Medulla oblongata (tissue), 1 donor: ENCODE measurements around the gene CDK18.

ENCODE experiments used
- DNase-seq: peaks from one replicate; pipeline ENCODE4 v3.0.0-alpha.2; 2015; ENCODE audit errors: extremely low spot score

CDK18 gene

DNA sequence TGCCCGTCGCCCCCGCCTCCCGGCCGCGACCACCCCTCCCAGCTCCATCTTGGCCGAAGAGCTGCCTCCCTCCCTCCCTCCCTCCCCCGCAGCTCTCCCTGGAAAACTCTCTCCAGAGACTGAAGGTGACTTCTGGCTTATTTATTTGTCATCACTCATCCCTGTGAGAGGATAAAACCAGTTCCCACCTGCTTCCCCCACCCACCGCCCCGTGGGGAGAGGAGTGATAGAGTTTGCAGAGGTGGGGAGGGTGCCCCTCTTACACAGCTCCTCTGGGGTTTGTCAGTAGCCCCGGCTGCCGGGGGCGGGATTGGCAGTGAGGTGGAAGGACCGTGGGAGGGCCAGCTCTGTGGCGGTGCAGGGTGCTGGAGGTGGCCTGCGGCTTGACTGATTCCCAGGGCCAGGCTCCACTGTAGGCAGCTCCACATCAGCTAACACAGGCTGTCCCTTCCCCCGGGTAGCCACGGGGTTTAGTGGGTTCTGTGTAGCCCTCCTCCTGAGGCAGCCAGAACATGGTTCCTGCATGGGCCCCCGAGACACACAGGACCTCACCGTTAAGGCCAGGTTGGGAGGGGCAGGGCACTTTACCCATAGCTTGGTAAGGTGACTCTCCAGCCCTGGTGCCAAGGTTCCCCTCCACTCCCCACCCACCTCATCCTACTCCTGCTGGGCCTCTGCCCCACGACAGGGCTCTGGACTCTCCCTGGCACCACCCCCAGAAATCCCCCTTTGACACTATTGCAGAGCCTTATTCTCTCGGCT is 65.1 kb downstream of the CDK18 start:
- DNase-seq: no peak

DNA sequence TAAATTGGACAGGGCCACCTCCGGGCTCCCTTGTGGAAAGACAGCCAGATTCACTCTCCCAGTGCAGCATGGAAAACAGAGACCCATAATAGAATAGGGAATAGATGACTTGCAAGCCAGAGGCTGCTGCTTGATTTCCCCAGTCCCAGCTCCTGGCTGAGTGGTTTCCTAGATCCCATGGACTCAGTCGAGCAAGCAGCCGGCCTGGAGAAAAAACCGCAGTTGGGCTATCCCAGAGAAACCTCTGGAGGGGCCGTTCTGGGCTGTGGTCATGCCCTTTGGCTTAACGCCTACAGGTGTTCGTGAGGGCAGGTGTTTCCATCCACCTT is 65.7 kb downstream of the CDK18 start:
- no peak for DNase-seq

DNA sequence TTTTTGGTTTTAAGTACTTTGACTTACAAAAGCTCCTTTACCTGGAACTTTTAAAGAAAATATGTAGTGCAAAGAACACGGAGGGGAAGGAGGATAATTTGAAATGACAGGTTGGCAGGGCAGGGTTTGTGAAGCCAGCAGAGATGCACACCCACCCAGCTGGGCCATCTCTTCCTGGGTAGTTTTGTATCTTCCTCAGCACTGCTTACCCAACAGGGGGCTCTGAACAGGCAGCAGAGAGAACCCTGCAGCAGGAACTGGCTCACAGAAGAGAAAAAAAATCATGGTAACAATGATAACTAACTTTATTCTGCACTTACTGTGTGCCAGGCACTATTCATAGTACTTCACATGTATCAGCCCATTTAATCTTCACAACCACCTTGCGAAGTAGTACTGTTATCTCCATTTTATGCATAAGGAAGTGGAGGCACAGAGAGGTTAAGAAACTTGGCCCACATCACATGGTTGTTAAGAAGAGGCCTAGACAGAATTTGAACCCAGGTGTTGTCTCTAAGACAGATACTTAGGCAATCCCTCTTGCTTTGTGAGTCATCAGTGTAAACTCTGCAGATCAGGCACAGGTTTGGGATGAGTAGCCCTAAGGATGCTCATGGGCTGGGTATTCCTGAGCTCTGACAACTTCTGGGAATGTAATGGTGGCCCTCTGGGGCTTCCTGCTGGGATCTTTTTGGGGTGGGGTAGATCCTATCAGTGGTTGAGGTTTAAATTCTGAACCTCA is 66.5 kb downstream of the CDK18 start:
- DNase-seq: no peak

DNA sequence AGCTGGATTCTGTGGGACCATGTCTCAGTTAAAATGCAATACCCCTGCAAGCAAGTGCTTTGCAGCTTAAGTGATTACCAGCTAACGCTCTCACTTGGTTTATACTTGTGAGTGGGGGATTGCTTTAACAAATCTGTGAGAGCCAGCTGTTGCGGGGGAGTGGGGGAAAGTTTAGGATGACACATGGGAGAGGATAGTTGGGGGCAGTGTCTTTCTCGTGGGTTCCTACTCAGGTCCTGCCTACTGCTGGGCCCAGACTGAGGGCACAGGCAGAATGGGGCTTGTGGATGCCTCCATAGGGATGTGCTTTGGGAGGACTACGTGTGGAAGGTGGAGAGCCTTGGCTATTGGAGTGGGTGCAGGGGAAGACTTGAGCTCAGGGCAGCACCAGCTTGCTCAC is 67.3 kb downstream of the CDK18 start:
- no peak for DNase-seq

DNA sequence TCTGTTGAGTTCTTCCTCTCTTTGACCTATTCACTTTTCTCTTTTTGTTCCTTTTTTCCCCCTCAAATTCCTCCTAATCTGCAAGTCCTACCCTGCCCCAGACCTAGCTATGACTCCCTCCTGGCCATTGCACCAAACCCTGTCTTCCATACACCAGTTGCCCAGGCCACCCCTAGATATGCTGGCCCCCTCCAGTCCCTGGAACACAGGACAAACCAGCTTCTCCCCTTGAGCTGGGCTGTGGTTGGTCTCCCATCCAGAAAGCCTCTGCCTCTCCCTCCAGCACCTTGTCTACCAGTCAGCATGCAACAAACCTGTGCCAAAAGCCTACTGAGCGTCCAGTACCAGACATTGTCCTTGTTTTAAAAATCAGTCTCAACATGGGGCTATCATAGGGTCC is 68.0 kb downstream of the CDK18 start:
- no peak for DNase-seq

DNA sequence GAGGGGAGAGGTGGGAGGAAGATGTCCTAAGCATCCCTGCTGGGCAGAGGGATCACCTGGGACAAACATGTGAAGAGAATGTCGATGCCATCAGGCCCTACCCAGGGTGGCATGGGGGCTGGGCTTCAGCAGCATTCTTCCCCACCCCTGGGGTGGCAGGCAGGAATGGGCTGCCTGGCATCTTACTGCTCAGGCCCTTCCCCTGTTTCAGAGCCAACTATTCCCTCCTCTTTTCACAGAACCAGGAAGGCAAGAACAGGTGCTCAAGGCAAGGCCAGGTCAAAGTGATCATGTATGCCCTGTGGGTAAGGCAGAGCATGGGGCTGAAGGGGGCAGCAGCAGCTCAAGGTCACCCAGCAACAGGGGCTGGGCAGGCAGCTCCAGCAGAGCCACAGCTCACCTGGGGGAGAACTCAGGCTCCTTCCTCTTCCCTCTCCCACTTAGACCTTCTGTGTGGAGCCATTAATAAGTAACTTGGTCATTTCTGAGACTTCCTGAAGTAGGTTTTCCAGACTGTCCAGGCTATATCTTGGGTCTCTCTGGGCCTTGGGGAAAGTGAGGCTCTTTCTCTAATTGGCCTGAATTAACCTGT is 70.9 kb downstream of the CDK18 start:
- no peak for DNase-seq

DNA sequence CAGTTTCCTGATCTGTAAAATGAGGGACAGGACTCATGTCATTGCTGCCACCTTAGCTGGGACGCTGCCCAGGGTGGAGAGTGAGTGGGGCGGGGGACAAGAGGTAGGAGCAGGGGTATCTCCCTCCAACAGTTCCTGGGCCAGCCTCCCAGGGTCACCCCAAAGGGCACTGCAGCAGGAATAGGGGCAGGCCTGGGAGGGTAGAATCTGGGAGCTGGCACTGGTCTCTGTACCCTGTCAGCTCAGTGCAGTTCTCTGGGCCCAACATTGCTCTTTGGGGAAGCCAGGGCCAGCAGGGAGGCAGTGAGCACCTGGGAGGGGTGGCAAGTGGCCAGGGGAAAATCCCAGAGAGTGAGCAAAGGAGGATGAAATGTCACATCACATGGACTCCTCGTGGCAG is 71.5 kb downstream of the CDK18 start:
- no peak for DNase-seq

DNA sequence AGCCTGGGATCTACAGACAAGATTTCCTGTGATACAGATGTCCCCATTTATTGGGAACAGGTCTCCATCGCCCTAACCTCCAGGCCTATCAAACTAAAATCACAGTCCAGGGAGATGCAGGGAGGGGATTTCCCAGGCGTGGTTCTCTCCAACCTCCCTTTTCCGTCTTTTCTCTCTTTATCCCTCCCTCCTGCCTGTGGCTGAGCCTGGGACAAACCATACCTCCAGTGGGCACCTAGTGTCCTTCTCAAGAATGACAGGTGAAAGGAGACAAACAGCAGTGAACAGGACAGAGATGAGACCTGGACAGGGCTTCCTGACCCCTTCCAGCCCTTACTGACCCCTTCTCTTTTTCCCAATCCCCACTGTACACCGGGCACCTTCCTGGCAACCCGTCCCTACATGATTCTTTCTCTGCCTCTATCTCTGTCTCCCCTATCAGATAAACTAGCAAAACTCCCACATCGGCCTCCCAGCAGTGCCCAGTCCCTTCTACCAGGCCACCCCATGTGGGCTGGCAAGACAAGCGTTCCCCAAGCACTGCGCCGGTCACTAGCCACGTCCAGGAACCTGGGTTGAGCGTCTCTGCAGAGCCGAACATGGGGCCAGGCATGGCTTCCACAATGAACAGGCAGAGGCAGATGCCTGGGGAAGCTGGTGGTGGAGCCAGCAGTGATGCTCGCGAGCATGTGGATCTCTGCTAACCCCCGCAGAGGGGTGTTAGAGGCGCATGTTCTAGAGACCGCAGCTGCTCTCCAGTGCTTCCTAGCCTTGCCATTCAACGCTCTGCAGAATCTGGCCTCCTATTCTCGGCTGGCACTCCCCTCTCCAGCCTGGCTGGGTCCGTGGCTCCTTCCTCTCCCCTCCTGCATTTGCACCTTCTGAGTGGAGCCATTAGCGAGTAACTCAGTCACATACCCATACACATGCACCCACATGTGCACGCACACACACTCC is 72.6 kb downstream of the CDK18 start:
- DNase-seq: no peak

DNA sequence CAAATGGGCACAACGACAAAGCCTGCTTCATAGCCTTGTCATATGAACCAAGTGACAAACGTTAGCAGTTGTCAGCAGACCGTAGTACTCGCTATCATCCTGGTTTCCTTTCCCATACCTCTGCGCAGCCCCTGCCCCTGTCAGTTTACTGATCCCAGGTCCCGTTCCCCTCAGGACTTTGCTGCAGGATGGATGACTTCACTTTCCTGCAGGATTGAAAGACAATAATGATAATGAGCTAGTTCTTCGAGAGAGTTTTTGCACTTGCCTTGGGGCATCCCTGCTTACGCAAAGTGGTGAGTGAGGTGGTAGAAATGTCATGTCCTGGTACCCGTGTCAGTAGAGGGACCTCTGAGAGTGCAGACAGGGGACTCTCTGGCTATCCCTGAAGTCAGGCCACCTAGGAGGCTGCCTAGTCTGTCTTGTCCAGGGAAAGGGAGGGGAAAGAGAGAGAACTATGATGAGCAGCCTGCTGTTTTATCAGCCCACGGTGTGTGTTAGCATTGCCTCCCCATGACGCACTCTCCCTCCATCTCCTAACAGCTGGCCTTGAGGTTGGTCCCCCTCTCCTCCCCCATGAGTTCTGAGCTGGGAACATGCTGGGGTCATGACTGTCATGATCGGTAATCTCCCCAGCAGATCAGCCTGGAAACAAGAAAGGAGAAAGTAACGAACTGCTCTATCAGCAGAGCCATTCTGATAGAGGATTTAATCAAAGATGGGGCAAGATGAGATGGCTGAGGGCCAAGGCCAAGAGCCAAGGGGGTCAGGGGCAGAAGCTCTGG is 73.6 kb downstream of the CDK18 start:
- DNase-seq: no peak

DNA sequence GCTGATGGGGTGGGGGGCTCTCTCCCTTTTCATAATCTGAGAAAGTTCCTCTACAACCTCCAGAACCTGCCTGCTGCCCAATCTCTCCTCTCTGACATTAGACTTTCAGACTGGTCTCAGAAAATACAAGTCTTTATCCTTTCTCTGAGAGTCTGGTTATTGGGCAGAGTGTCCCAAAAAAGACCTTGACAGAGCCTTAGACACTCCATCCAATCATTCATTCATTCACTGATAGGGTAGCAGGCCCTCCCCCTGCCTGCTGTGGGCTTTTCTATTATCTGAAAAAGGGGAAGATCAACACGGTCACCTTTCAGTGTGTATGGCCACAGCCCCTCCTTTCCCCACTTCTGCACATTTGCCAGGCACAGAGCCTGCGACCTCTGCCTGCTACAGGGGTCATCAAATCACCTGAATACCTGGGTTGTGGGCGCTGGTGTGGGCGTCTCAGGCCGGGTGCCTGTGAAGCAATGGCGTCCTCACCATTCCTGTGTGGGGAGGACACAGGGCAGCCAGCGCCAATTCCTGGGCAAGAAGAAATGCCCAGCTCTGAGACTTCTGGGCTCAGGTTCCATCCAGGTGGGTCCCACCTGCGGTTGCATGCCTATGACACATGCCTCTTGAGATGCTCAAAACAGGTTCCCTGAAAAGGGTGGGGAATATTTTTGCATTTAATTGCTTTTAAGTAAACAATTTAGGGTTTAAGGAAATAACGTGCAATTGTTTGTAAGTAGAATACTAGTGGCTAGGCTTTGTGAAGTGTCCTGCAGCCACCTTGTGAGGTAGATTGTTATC is 74.5 kb downstream of the CDK18 start:
- no peak for DNase-seq

DNA sequence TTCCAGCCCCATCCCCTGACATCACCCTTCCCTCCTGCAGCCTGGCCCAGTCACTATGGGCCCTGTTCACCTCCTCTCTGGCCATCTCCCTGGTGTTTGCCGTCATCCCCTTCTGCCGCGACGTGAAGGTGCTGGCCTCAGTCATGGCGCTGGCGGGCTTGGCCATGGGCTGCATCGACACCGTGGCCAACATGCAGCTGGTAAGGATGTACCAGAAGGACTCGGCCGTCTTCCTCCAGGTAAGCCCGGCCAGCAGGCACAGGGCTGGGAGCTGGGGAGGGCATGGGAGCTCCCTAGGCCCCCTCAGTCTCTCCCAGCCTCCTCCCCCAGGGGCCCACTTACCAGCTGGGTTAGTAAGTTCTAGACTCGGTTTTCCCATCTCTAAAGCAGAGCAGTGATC is 75.2 kb downstream of the CDK18 start:
- no peak for DNase-seq

DNA sequence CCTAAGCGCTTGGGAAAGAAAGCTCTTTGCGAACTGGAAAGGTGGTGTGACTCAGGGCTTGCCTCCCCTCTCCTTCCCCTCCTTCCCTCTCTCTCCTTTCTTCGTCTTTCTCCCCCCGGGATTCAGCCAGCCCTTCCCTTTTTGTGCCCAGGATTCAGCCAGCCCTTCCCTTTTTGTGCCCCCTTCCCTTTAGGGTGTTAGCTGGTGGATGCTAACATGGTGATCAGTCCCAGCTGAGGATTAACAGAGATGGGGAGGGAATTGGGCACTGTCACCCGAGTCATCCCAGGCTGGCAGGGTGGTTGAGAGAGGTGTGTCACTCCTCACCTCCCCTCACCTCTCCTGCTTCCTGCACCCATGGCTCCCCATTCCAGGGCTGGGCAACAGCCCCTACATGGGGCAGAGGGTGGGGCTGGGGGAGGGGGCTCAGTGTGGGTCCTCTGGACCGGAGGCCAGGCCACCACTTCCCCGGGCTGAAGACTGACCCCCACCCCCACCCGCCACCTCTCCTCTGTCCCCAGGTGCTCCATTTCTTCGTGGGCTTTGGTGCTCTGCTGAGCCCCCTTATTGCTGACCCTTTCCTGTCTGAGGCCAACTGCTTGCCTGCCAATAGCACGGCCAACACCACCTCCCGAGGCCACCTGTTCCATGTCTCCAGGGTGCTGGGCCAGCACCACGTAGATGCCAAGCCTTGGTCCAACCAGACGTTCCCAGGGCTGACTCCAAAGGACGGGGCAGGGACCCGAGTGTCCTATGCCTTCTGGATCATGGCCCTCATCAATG is 75.9 kb downstream of the CDK18 start:
- no peak for DNase-seq

DNA sequence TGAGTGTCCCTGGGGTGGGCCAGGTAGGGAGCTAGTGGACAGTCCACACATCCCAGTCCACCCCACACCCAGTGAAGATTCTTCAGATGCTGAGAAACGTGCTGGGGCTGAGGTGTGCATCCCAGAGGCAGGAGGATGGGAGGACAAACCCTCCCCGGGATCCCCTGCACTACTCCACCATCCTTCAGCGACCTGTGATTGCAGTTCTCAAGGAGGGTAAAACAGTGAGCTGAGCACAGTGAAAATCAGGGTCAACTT is 76.4 kb downstream of the CDK18 start:
- no peak for DNase-seq

DNA sequence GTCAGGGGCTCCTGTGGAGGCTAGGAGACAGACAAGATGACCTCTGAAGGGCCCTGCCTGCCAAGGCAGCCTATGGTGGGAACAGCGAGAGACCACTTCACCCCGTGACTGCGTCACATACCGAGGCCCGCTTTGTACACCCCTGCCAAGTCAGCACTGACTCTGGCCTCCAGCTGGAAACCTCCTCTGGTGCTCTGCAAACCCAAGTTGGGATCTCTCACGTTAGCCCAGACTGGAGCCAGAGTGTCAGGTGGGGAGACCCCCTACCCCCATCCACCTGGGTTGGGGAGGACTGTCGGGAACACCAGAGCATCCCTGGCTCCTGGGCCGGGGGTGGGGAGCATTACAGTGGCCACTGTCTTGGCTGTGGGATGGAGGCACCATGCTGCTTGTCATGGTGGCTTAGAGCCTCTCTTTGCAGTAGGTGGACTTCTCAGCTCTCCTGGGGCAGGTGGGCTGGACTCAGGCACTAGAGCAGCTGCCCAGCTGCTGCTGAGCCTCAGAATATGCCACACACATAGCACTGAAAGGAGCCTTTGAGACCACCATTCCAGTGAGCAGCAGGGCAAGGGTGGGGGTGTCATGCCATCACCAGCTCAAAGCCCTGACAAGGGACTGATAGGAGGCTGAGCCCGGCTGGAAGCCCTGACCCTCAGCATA is 77.0 kb downstream of the CDK18 start:
- no peak for DNase-seq

DNA sequence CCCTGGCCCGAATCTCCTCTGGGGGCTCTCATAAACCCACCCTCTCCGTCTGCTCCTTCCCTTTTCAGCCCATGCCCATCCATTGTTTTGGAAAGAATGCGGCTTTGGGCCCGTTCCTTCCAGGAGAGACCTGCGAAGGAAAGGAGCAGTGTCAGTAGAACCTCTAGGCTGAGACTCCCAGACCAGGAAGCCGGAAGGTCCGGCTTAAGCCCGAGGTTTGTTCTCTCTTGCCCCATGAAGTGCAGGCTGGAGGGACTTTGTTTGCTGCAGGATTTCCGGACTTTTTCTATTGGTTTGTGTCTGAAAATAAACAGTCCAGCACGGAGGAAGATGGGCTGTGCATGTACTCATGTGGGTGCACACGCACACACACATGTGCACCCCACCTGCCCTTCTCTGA is 77.6 kb downstream of the CDK18 start:
- DNase-seq: no peak
